ENCODE measurements around the gene TEX14.
A peak's percentile ranks its signal among the peaks of the same experiment; 100 is the strongest.
"Not testable (repeated sequence)": the region's sequence is repeated elsewhere in the genome, so short reads cannot be mapped to it uniquely, and the experiment has no call there.

The TEX14 gene

DNA sequence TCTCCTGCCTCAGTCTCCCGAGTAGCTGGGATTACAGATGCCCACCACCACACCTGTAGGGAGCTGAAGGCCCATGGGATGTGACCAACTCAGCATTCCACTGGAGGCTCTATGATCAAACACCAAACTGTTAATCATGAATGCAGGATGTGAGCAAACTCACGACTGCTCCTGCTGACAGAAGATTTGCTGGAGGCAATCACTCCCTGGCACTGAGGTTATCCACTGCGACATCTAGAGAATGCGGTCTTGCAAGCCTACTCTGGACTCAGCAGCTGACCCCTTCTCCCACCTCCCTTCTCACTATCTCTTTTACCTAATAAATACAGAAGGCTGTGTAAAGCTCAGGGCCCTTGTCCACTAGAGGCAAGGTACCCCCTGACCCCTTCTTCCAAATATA lies 4.9 kb downstream of the TEX14 start:
- DNase-seq (ENCODE audit: low spot score): no peak

DNA sequence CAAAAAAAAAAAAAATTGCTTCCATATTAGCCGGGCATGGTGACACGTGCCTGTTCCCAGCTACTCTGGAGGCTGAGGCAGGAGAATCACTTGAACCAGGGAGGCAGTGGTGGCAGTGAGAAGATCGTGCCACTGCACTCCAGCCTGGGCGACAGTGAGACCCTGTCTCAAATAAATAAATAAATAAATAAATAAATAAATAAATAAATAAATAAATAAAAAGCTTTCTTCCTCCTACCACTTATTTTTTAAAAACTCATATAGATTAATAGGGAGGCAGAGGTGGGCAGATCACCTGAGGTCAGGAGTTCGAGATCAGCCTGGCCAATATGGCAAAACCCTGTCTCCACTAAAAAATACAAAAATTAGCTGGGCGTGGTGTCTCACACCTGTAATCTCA lies 7.4 kb downstream of the TEX14 start:
- not testable (repeated sequence) for DNase-seq (ENCODE audit: low spot score)

GRCh38 chr17:58684003-58684402 lies 7.8 kb downstream of the TEX14 start:
- no peak for DNase-seq (ENCODE audit: low spot score)

- no peak for DNase-seq (ENCODE audit: low spot score)
These were observed 11.8 kb downstream of the TEX14 start for GRCh38 chr17:58680038-58680369.

DNA sequence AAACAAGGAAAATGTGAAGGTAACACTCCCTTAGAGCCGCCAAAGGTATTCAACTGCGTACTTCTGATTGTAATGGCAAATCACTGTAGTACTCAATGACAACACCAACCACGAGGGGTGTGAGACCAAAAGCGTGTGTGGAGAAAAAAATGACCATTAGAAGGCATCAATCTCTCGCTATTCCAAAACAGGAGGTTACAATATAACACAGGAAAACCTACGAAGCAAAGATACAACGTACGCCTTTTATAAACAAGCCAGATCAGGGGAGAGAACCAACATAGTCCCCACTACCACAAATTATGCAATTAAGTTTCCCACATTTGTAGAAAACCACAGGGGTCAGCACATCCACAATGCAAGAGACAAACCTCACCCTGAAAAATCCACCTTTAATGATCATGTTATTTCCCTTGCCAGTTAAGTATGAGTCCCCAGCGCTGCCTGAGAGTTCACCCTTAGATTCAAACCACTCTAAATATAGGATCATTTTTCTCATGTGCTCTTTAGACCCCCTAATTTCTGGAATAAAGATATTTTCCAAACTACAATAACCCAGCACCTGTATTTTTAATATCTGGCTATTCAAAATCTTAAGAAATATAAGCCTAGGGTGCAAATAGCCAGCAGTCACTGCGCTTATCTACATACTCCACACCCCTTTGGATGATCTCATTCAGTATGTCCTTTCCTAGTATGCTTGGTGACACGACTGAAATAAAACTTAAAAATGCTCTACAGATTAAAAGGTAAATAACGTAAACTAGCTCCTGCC lies 12.4 kb downstream of the TEX14 start:
- no peak for DNase-seq (ENCODE audit: low spot score)

- not testable (repeated sequence) for DNase-seq (ENCODE audit: low spot score)
These were observed 13.6 kb downstream of the TEX14 start for GRCh38 chr17:58678287-58678686.

GRCh38 chr17:58677194-58677880 lies 14.5 kb downstream of the TEX14 start:
- no peak for DNase-seq (ENCODE audit: low spot score)

- DNase-seq (ENCODE audit: low spot score): no peak
These were observed 19.9 kb downstream of the TEX14 start for GRCh38 chr17:58671969-58672368.

GRCh38 chr17:58669853-58670252 lies 22.0 kb downstream of the TEX14 start:
- no peak for DNase-seq (ENCODE audit: low spot score)

DNA sequence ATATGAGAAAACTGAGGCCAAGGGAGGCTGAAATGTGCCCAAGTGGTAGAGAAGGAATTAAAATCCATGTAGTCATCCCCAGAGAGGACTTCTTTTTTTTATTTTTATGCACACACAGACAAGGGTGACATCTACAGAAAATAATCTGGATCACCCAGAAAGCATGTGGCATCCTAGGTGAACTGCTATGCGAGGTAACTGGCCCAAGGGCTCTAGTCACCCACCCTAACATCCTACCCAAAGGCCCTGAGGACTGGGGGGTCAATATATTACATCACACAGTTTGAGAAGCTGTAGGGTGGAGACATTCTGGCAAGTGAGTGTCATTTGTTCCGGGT lies 23.3 kb downstream of the TEX14 start:
- no peak for DNase-seq (ENCODE audit: low spot score)

DNA sequence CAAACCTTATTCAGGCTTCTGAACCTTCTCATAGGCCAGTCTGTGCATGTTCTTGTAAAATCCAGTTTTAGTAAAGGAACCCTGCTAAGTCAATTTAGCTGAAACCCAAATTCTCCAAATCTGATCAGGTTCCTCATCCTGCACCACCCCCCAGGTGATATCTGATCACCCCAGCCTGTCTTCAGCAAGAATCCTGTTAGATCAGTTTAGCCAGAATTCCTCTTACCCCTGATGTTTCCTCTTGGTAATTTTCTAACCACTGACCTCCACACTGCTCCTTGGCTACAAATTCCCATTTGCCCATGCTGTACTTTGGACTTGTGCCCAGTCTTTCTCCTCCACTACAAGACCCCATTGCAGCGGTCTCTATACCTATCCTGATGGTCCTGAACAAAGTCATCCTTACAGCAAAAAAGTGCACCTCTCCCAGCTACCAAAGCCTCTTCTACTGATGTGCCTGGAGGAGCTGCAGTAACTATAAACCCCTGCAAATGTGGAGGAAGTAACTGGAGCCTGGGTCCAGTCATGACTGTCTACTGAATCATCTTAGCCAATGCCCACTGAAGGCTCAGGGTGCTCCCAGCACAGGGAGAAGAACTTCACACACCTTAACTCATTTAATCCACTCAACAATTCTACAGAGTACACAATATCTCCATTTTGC lies 23.8 kb downstream of the TEX14 start:
- DNase-seq (ENCODE audit: low spot score): no peak

- DNase-seq (ENCODE audit: low spot score): no peak
These were observed 25.0 kb downstream of the TEX14 start for GRCh38 chr17:58666858-58667267.

DNA sequence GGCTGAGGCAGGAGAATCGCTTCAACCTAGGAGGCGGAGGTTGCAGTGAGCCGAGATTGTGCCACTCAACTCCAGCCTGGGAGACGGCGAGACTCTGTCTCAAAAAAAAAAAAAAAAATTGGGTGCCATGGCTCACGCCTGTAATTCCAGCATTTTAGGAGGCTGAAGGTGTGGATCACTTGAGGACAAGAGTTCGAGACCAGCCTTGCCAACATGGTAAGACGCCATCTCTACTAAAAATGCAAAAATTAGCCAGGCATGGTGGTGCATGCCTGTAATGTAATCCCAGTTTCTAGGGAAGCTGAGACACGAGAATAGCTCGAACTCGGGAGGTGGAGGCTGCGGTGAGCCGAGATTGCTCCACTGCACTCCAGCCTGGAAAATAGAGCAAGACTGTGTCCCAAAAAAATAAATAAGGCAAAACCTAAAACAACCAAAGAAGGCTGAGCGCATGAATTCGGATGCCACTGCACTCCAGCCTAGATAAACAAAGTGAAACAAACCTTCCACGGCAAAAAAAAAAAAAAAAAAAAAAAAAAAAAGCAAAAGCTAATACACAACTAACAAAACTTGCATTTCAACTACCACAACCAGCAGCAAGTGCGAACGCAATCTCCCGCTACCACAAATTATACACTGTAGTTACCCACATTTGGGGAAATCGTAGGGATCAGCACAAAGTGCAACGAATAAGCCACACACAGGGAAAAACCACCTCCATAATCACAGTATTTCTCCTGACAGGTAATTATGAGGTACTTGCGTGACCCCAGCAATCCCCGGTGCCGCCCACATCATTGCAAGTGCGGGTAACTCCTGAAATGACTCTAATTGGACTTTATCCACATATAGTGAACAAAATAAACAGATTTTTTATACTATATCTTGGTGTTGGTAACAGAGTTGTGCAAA lies 25.6 kb downstream of the TEX14 start:
- DNase-seq (ENCODE audit: low spot score): no peak

DNA sequence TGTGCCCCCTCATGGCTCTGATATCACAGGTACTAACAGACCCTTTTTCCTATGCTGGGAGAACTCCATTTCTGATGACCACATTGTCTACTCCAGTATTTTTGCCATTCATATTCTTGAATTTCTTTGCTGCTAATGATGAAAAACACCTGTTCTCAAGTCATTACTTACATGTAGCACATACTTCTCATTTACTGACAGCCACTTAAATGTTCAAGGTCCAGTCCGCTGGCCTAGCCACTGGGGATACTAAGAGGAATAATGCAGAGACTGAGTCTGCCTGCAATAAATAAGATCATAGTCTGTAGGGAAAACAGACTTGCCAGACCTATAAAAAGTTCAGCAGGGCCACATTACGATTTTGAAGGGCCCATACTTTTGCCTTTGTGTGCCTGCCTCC lies 27.5 kb downstream of the TEX14 start:
- no peak for DNase-seq (ENCODE audit: low spot score)

DNA sequence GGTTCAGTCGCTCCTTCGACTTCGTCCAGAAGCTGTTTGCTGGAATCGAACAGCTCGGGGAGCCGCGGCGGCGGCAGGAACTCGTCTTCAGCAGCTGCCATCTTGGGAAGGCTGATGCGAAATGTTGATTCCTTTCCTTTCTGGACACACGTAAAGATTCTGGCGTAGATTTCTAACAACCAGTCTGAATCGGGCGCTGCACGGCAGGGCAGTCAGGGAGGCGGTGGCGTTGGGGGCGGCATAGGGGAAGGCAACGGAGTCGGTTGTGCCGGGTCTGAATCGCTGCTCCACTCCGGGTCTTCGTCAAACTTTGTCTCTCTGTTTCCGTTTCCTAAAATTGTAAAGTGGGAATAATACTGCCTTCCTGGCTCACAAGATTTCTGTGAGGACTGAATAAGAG lies 30.3 kb downstream of the TEX14 start:
- DNase-seq (ENCODE audit: low spot score): no peak

DNA sequence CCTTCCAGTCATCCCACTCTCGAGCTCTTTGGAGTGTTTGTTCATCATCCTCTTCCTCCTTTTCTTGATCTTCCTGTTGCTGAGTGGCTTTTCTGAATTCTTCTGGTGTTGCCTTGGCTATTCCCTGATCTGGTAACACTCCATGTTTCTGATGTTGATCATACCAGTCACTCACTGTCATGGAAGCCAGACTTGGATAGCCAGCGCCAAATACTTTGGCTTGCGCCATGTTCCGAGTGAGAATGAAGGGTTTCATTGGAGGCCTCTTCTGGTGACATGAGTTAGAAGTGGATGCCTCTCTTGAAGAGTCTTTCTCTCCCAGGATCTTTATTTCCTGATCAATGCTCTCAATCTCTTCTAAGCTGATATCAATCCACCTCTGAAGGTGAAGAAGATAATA lies 31.2 kb downstream of the TEX14 start:
- no peak for DNase-seq (ENCODE audit: low spot score)

- not testable (repeated sequence) for DNase-seq (ENCODE audit: low spot score)
These were observed 32.1 kb downstream of the TEX14 start for GRCh38 chr17:58659714-58660084.

- peak; percentile 83 for DNase-seq (ENCODE audit: low spot score)
These were observed 32.8 kb downstream of the TEX14 start for GRCh38 chr17:58658804-58659713.

DNA sequence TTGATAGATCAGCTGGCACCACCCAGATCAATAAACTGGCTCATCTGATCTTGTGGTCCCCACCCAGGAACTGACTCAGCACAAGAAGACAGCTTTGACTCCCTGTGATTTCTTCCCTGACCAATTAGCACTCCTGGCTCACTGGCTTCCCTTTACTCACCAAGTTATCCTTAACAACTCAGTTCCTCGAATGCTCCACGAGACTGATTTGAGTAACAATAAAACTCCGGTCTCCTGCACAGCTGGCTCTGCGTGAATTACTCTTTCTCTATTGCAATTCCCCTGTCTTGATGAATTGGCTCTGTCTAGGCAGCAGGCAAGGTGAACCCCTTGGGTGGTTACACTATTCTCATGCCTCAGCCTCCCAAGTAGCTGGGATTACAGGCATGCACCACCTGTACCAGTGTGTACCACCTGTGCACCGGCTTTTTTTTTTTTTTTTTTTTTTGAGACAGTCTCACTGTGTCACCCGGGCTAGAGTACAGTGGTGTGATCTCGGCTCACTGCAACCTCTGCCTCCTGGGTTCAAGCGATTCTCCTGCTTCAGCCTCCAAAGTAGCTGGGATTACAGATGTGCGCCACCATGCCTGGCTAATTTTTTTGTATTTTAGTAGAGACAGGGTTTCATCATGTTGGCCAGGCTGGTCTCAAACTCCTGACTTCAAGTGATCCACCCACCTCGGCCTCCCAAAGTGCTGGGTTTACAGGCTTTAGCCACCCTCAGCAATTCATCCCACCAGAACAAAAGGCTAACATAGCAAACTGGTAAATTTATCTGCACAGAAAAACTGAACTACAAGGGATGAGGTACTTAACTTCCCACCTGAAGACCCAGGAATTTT lies 33.7 kb downstream of the TEX14 start:
- not testable (repeated sequence) for DNase-seq (ENCODE audit: low spot score)

DNA sequence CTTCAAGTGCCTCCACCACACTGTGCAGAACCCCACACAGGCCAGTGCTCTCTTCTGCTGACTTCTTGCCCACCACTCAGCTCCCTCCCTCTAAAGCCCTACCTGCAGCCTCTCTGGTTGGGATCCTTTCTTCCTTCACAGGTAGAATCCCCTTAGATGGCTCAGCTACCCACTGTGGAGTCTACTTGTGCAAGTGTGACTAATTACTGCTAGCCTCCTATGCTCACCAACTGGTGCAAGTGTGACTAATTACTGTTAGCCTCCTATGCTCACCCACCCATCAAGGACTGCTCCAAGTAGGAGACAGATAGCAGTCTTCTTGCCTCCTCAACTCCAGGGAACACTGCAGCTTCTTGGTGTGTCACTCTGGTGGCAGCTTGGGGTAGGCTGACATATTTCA lies 43.6 kb downstream of the TEX14 start:
- no peak for DNase-seq (ENCODE audit: low spot score)
